Upper lobe of left lung (tissue), 4 donors: ENCODE data around the gene KLHL29.

Experiments used
- CTCF ChIP-seq, 6 experiments: fragments of 450-650 bp in 4 of 6; fragments of 200-600 bp in 2 of 6; sonication (generic) in 2 of 6; IDR thresholded peaks; one replicate each; pipeline ENCODE4 v1.5.1; 2016 to 2019; ENCODE audit warnings: antibody characterized with exemption in 6 of 6
- EP300 ChIP-seq, 4 donors: sonication (generic); formaldehyde crosslinking; IDR thresholded peaks; one replicate each; pipeline ENCODE4 v1.5.1; 2017; ENCODE audit warnings: antibody characterized with exemption in 4 of 4, control low read depth in 2 of 4
- POLR2A ChIP-seq, 4 donors: fragments of 450-650 bp; IDR thresholded peaks; one replicate each; pipeline ENCODE4 v1.5.1; 2016 to 2017; ENCODE audit warnings: antibody characterized with exemption in 4 of 4, mild to moderate bottlenecking in 2 of 4
- POLR2AphosphoS5 ChIP-seq, 2 donors: sonication (generic); formaldehyde crosslinking; IDR thresholded peaks; one replicate each; pipeline ENCODE4 v1.5.1; 2017; ENCODE audit warnings: antibody characterized with exemption in 2 of 2

- TF ChIP-seq CTCF (IDR thresholded peaks at IDR 0.05) (no peak), POLR2A (IDR thresholded peaks at IDR 0.05) (no peak), EP300 (IDR thresholded peaks at IDR 0.05) (no peak), POLR2AphosphoS5 (IDR thresholded peaks at IDR 0.05) (no peak)
Observed at GRCh38 chr2:23529659-23530058, 144.7 kb downstream of the KLHL29 start.
